Measurements from ENCODE around the gene ADD3. TPM values are rescaled to one million over a fixed set of nuclear protein-coding genes. Genes with fewer than 3 reads are reported as not detected.

Gene ADD3
- total and polyA plus RNA-seq, 2 donors (not counting 3 experiments of a cell fraction or from before 2014, with no cell fraction given) = 14.9 to 55.2 TPM

DNA sequence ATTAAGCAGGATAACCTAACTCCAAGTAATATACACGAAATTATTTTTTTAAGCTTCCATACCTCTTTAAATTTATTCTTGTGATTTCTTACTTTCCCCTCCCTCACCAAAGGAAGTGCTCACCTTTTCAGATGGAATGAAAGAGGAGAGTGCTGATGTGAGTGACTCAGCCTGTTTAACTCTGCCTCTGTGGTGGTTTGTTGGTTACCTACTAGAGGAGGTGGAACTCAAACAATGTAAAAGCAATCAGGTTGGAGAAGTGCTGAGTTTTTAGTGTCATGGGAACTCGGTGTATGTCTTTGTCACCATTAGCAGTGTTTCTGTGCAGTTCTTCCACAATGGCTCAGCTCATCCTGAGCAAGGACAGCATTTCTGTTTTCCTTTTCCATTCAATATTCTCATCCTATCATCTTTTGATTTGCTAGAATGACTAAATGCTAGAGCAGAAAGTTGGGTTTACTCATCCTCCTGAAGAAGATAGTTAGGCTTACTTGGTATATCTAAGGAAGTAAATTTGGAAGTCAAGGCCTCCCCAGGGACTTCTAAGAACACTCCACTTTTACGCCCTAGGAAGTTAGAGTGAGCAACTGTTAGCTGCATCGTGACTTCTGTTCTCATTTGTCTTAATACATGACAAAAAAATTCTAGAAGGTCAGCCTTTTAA, 6.0 kb downstream of the ADD3 start:
- Histone ChIP-seq H3K9me1 (replicated peaks; ENCODE audit: control insufficient read depth, extremely low read depth, insufficient read depth, low read length) (no peaks in the 10 kb centered on the region), H2AFZ (ENCODE audit: low read depth, low read length) (no peak overlapping the region), H3K27ac (ENCODE audit: insufficient read depth, low read depth, low read length) (no peak overlapping the region), H3K36me3 (ENCODE audit: control insufficient read depth in 2 of 2, extremely low read depth in 1 of 2, insufficient read depth in 2 of 2, low read length in 2 of 2) (no peaks in the 10 kb centered on the region), H3K4me2 (ENCODE audit: insufficient read depth, low read length) (no peak overlapping the region), H3K79me2 (ENCODE audit: control insufficient read depth, insufficient read depth, low read length) (peaks cover 12% of the 10 kb centered on the region), H3K4me3 (replicated peaks in 1 of 3; ENCODE audit: insufficient read depth in 1 of 3, low read depth in 1 of 3, low read length in 3 of 3) (no peak overlapping the region), H3K9ac (replicated peaks; ENCODE audit: extremely low read depth, insufficient read depth, low read length) (no peak overlapping the region), H3K27me3 (ENCODE audit: control insufficient read depth in 2 of 2, insufficient read depth in 2 of 2, low read length in 2 of 2) (no peaks in the 10 kb centered on the region), H3K9me3 (replicated peaks; ENCODE audit: control insufficient read depth, insufficient read depth, low read length) (no peaks in the 10 kb centered on the region), H4K20me1 (replicated peaks; ENCODE audit: control insufficient read depth, extremely low read depth, insufficient read depth, low read length) (peaks cover 3% of the 10 kb centered on the region), H3K4me1 (ENCODE audit: control insufficient read depth, extremely low read depth, insufficient read depth, low read length) (peaks cover 5% of the 10 kb centered on the region)
- intact Hi-C loops (cut with micrococcal nuclease) = no loop called here
- BruUV-seq (replicated peaks) = no TSS peak
- TF ChIP-seq GATA2 (IDR thresholded peaks at IDR 0.05; ENCODE audit: insufficient read depth, insufficient read length, low read depth, low read length) (no peak), FOS (IDR thresholded peaks at IDR 0.05; ENCODE audit: borderline replicate concordance, insufficient read depth, low read length) (no peak), POLR2AphosphoS5 (IDR thresholded peaks at IDR 0.05; ENCODE audit: insufficient read depth, low read depth, low read length) (no peak), JUN (IDR thresholded peaks at IDR 0.05; ENCODE audit: borderline replicate concordance, insufficient read depth, insufficient read length, low read depth) (no peak), EZH2 (IDR thresholded peaks at IDR 0.05; ENCODE audit: borderline replicate concordance, low read depth, low read length, severe bottlenecking) (no peak), POLR2A (IDR thresholded peaks at IDR 0.05; ENCODE audit: low read depth, low read length) (no peak)
- TF ChIP-seq, protein P1, sequence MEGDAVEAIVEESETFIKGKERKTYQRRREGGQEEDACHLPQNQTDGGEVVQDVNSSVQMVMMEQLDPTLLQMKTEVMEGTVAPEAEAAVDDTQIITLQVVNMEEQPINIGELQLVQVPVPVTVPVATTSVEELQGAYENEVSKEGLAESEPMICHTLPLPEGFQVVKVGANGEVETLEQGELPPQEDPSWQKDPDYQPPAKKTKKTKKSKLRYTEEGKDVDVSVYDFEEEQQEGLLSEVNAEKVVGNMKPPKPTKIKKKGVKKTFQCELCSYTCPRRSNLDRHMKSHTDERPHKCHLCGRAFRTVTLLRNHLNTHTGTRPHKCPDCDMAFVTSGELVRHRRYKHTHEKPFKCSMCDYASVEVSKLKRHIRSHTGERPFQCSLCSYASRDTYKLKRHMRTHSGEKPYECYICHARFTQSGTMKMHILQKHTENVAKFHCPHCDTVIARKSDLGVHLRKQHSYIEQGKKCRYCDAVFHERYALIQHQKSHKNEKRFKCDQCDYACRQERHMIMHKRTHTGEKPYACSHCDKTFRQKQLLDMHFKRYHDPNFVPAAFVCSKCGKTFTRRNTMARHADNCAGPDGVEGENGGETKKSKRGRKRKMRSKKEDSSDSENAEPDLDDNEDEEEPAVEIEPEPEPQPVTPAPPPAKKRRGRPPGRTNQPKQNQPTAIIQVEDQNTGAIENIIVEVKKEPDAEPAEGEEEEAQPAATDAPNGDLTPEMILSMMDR (IDR thresholded peaks at IDR 0.05; ENCODE audit: extremely low read depth in 1 of 2, insufficient read depth in 1 of 2, low read depth in 1 of 2, low read length in 2 of 2) = no peak
- dilution Hi-C loops (cut with MboI; ENCODE audit: extremely low pct_ligation_motif_present, low sequenced_read_pairs) = no loop called here
- FAIRE-seq (no peak), DNase-seq (ENCODE audit: low read depth, low spot score) (no peak)
- ChIA-PET POLR2A (no interaction called here), CTCF (interaction anchor here (1.6 to 3.2 kb wide), 3 partner anchors 28 to 129 kb away, joined by 4 to 11 read pairs (median 5); no protein-coding TSS in a partner anchor)
